Endothelial cell of umbilical vein (primary cell): ENCODE measurements around the gene PPM1M. TPM values are rescaled to one million over a fixed set of nuclear protein-coding genes. Genes with fewer than 3 reads are reported as not detected.

Source experiments
- BruUV-seq: library from RNA; stranded (reverse); fragments of 400-500 nt; replicated peaks from 2 replicates; lab custom pipeline; 2021; lab: Mats Ljungman, UMichigan
- CTCF ChIA-PET: fragments of 300-600, 350-600 bp; sonication (Branson Sonifier 250); formaldehyde crosslinking; loops from one replicate; lab custom pipeline; 2021; ENCODE audit warnings: antibody characterized with exemption, inconsistent platforms; lab: Charles Lee
- POLR2A ChIA-PET: fragments of 300-600, 350-600 bp; sonication (Branson Sonifier 250); formaldehyde crosslinking; loops from one replicate; lab custom pipeline; 2021; ENCODE audit warnings: antibody characterized with exemption, inconsistent platforms; lab: Charles Lee
- DNase-seq: peaks from one replicate; pipeline ENCODE4 v3.0.0-alpha.2; 2011; ENCODE audit warnings: low read depth, low spot score
- FAIRE-seq: peaks from 2 replicates; lab custom pipeline; 2011; peaks lifted over from hg19 to GRCh38; lab: Jason Lieb, UNC
- H2AFZ ChIP-seq: 2 replicates; pipeline ENCODE4 v1.6.0; 2012; ENCODE audit warnings: low read depth, low read length, control low read depth, inconsistent platforms
- H3K27ac ChIP-seq: 2 replicates; pipeline ENCODE4 v1.5.1; 2011; ENCODE audit warnings: low read depth, mild to moderate bottlenecking, control low read depth, low read length, moderate library complexity; ENCODE audit not compliant: insufficient read depth
- H3K27me3 ChIP-seq, 2 experiments: 2 replicates each; pipeline versions ENCODE4 v1.6.0 to v1.6.1; 2011; ENCODE audit warnings: low read length in 2 of 2, mixed read lengths in 1 of 2; ENCODE audit not compliant: control insufficient read depth in 2 of 2, insufficient read depth in 2 of 2
- H3K36me3 ChIP-seq, 2 experiments: 2 replicates in 1 of 2; 3 replicates in 1 of 2; pipeline ENCODE4 v1.5.1; 2011; ENCODE audit warnings: low read length in 2 of 2, mild to moderate bottlenecking in 1 of 2, moderate library complexity in 1 of 2; ENCODE audit not compliant: control insufficient read depth in 2 of 2, insufficient read depth in 2 of 2; ENCODE audit errors: extremely low read depth in 1 of 2
- H3K4me1 ChIP-seq: 3 replicates; pipeline ENCODE4 v1.5.1; 2011; ENCODE audit warnings: mild to moderate bottlenecking, low read length; ENCODE audit not compliant: control insufficient read depth, insufficient read depth; ENCODE audit errors: extremely low read depth
- H3K4me2 ChIP-seq: 2 replicates; pipeline ENCODE4 v1.6.1; 2011; ENCODE audit warnings: low read length, control low read depth, mixed read lengths; ENCODE audit not compliant: insufficient read depth
- H3K4me3 ChIP-seq, 3 experiments: fragments of 200-600 bp in 1 of 3; sonication (generic), shearing (Covaris generic) in 1 of 3; replicated peaks in 1 of 3; 2 replicates each; pipeline ENCODE4 v1.5.1; 2011 to 2016; ENCODE audit warnings: control low read depth in 3 of 3, low read length in 3 of 3, mild to moderate bottlenecking in 2 of 3, inconsistent platforms in 1 of 3, low read depth in 1 of 3, moderate library complexity in 1 of 3; ENCODE audit not compliant: insufficient read depth in 1 of 3
- H3K79me2 ChIP-seq: 2 replicates; pipeline ENCODE4 v1.6.0; 2012; ENCODE audit warnings: low read length, inconsistent platforms; ENCODE audit not compliant: control insufficient read depth, insufficient read depth
- H3K9ac ChIP-seq: replicated peaks from 2 replicates; pipeline ENCODE3; 2011; ENCODE audit warnings: low read length, control low read depth; ENCODE audit not compliant: insufficient read depth; ENCODE audit errors: extremely low read depth
- H3K9me1 ChIP-seq: replicated peaks from 3 replicates; pipeline ENCODE4 v1.6.0; 2011; ENCODE audit warnings: mild to moderate bottlenecking, low read length; ENCODE audit not compliant: control insufficient read depth, insufficient read depth; ENCODE audit errors: extremely low read depth
- H3K9me3 ChIP-seq: replicated peaks from 2 replicates; pipeline ENCODE4 v1.5.1; 2012; ENCODE audit warnings: low read length, inconsistent platforms; ENCODE audit not compliant: control insufficient read depth, insufficient read depth
- H4K20me1 ChIP-seq: replicated peaks from 2 replicates; pipeline ENCODE3; 2011; ENCODE audit warnings: mild to moderate bottlenecking, low read length; ENCODE audit not compliant: control insufficient read depth, insufficient read depth; ENCODE audit errors: extremely low read depth
- FOS ChIP-seq: IDR thresholded peaks from 2 replicates; pipeline ENCODE4 v1.6.1; 2011; ENCODE audit warnings: mild to moderate bottlenecking, low read length, moderate library complexity, borderline replicate concordance; ENCODE audit not compliant: insufficient read depth
- GATA2 ChIP-seq: IDR thresholded peaks from 2 replicates; pipeline ENCODE4 v1.7.0; 2011; ENCODE audit warnings: low read depth, mild to moderate bottlenecking, moderate library complexity, mixed read lengths, low read length; ENCODE audit not compliant: insufficient read length, insufficient read depth
- MYC ChIP-seq: IDR thresholded peaks from one replicate; pipeline ENCODE4 v1.6.1; 2011; ENCODE audit warnings: mild to moderate bottlenecking, low read depth, low read length
- POLR2A ChIP-seq: IDR thresholded peaks from 2 replicates; pipeline ENCODE4 v1.6.1; 2012; ENCODE audit warnings: low read depth, mild to moderate bottlenecking, control low read depth, low read length
- POLR2AphosphoS5 ChIP-seq: IDR thresholded peaks from 2 replicates; pipeline ENCODE4 v1.6.1; 2012; ENCODE audit warnings: low read depth, mild to moderate bottlenecking, control low read depth, low read length, moderate library complexity; ENCODE audit not compliant: insufficient read depth
- dilution Hi-C: fragments of 300-500 bp; cut with MboI; formaldehyde crosslinking; loops from one replicate; pipeline ENCODE4 v1.15.0; 2019; ENCODE audit warnings: low sequenced_read_pairs; ENCODE audit not compliant: extremely low pct_ligation_motif_present
- intact Hi-C: fragments of 100-400 bp; cut with micrococcal nuclease; formaldehyde crosslinking; loops from one replicate; pipeline ENCODE4 v1.10.0; 2022
- polyA plus RNA-seq, 4 experiments: library from polyadenylated mRNA; depleted of rRNA in 3 of 4; stranded (reverse) in 3 of 4; unstranded in 1 of 4; fragments of >200 nt; gene quantifications; 2 replicates each; pipeline versions ENCODE4 v1.2.1 to v1.2.3, GENCODE V29; 2011 to 2012; ENCODE audit warnings: missing spikeins in 1 of 4
- total RNA-seq: library from RNA; stranded (reverse); gene quantifications from 2 replicates; pipeline ENCODE4 v1.2.3, GENCODE V29; 2021
- TF ChIP-seq, protein P1 (sequence below): IDR thresholded peaks from 2 replicates; pipeline ENCODE4 v1.6.1; 2011; ENCODE audit not compliant: insufficient read depth, insufficient read length

Gene PPM1M
- total and polyA plus RNA-seq, 2 donors (not counting 3 experiments of a cell fraction or from before 2014, with no cell fraction given) = 13.7 to 19.4 TPM

DNA sequence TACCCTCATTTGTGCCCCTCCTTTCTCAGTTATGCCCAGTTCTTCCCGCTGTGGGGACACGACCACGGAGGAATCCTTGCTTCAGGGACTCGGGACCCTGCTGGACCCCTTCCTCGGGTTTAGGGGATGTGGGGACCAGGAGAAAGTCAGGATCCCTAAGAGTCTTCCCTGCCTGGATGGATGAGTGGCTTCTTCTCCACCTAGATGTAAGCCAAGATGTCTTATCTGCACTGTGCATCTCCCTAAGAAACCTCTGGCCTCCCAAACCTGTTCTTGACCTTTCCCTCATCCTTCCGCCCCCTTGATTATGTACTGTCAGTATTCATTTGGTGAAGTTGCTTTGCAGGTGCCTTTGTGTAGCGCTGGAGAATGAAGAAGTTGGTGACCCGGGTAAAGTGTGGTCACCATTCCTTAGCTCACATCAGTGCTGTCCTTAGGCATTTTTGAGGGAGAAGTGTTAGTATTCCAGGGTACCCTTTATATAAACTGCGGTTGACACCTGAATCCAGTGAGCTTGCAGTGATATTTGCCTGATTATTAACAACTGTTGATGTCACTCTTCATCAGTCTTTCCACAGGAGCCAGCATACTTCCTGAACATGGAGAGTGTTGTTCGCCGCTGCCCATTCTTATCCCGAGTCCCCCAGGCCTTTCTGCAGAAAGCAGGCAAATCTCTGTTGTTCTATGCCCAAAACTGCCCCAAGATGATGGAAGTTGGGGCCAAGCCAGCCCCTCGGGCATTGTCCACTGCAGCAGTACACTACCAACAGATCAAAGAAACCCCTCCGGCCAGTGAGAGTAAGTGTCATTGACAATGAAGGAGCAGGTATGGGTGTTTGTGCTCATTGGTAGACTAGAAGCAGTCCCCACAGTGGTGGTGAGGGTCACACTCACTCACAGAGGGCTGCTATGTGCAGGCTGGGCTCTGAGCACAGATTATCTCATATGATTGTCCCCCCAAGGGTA, 46.6 kb upstream of the PPM1M start:
- CTCF ChIA-PET = interaction anchor here (1.0 to 1.6 kb wide), 2 partner anchors 19 to 21 kb away, joined by 4 read pairs; no protein-coding TSS in a partner anchor
- Histone ChIP-seq H3K36me3 (peaks cover 13 to 16% of the 10 kb centered on the region in 2 experiments), H3K9me3 (no peaks in the 10 kb centered on the region), H2AFZ (peak overlapping the region; percentile 79), H3K9me1 (no peaks in the 10 kb centered on the region), H3K9ac (peak overlapping the region; percentile 73), H3K4me2 (peak overlapping the region; percentile 71), H3K79me2 (peaks cover 15% of the 10 kb centered on the region), H3K27ac (peak overlapping the region; percentile 62), H3K27me3 (no peaks in the 10 kb centered on the region), H4K20me1 (no peaks in the 10 kb centered on the region), H3K4me1 (peaks cover 17% of the 10 kb centered on the region), H3K4me3 (peak overlapping the region; percentile 89 to 93 (median 91))
- dilution Hi-C loops = no loop called here
- no peak for TF ChIP-seq POLR2AphosphoS5
- TF ChIP-seq GATA2 = peak; percentile 63
- no TSS peak for BruUV-seq
- FAIRE-seq = peak; percentile 78
- intact Hi-C loops = loop anchor here (1.0 to 5.0 kb wide), 3 partner anchors 18 to 197 kb away; partner anchors contain the start of gene POC1A
- DNase-seq = peak; percentile 30
- POLR2A ChIA-PET = no interaction called here

DNA sequence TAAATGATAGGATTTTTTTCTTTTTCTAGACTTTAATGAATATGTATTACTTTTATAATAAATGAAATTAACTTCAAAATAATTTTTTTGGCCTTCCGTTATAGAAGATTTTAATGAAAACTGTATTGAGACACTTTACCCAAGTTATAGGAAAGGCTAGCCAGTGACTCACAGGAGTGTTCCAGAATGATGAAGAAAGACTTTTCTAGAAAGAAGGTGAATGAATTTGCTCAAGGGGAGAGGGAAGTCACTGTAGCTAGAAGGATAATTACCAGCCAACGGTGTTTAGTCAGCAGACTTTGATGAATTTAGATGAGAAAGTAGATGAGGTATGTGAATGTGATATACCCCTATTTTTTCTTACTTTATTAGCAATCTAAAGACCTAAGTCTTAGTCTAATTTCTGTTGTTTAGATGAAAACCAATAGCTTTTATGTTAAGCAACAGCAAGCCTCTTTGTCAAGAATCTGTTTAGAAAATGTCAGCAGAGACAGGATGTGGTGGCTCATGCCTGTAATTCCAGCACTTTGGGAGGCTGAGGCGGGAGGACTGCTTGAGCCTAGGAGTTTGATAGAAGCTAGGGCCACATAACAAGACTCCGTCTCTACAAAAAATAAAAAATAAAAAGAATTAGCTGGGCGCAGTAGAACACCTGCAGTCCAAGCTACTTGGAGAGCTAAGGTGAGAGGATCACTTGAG, 44.4 kb upstream of the PPM1M start:
- BruUV-seq = no TSS peak
- Histone ChIP-seq H3K9me1 (no peaks in the 10 kb centered on the region), H3K9me3 (no peaks in the 10 kb centered on the region), H3K4me2 (no peak overlapping the region), H2AFZ (no peak overlapping the region), H3K27ac (no peak overlapping the region), H3K27me3 (no peaks in the 10 kb centered on the region), H3K4me3 (no peak overlapping the region), H3K36me3 (peaks cover 24 to 36% of the 10 kb centered on the region in 2 experiments), H3K9ac (no peak overlapping the region), H4K20me1 (no peaks in the 10 kb centered on the region), H3K4me1 (peaks cover 17% of the 10 kb centered on the region), H3K79me2 (peaks cover 15% of the 10 kb centered on the region)
- TF ChIP-seq POLR2A (no peak), FOS (no peak), MYC (no peak)
- TF ChIP-seq, protein P1, sequence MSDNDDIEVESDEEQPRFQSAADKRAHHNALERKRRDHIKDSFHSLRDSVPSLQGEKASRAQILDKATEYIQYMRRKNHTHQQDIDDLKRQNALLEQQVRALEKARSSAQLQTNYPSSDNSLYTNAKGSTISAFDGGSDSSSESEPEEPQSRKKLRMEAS = no peak
- dilution Hi-C loops (no loop called here), intact Hi-C loops (no loop called here)
- ChIA-PET POLR2A (no interaction called here), CTCF (interaction anchor here (1.2 to 1.7 kb wide), 2 partner anchors 20 to 47 kb away, joined by 4 to 5 read pairs; partner anchors contain the start of gene POC1A)
- DNase-seq (no peak), FAIRE-seq (peak; percentile 33)
